OCI-LY3 (cell line): Measurements from ENCODE around the gene BUD13.

ENCODE experiments used
- H2AFZ ChIP-seq: fragments of 200-600, 300-600 bp; shearing (Covaris generic); 2 replicates; pipeline ENCODE4 v1.6.0; 2014; ENCODE audit warnings: antibody characterized with exemption, low read depth, low read length
- H3K27ac ChIP-seq: fragments of 200-600, 300-600 bp; sonication (generic); 2 replicates; pipeline ENCODE4 v1.5.1; 2014; ENCODE audit warnings: mild to moderate bottlenecking, low read length, moderate library complexity, mixed read lengths
- H3K27me3 ChIP-seq: fragments of 200-600, 300-600 bp; sonication (generic); 2 replicates; pipeline ENCODE4 v1.6.1; 2014; ENCODE audit warnings: low read depth, low read length, mixed read lengths
- H3K36me3 ChIP-seq: fragments of 200-600, 300-600 bp; sonication (generic); replicated peaks from 2 replicates; pipeline ENCODE3; 2014; ENCODE audit warnings: low read depth, low read length, mixed read lengths
- H3K4me1 ChIP-seq: fragments of 300-600, 200-600 bp; sonication (generic); 2 replicates; pipeline ENCODE4 v1.6.1; 2014; ENCODE audit warnings: low read length, mixed read lengths
- H3K4me2 ChIP-seq: fragments of 200-600, 300-600 bp; sonication (generic); 2 replicates; pipeline ENCODE4 v1.6.1; 2014; ENCODE audit warnings: low read length, mixed read lengths
- H3K4me3 ChIP-seq: fragments of 300-600, 200-600 bp; sonication (generic); 2 replicates; pipeline ENCODE4 v1.5.1; 2014; ENCODE audit warnings: antibody characterized with exemption, mild to moderate bottlenecking, low read length, moderate library complexity
- H3K79me2 ChIP-seq: fragments of 300-600, 200-600 bp; shearing (Covaris generic); 2 replicates; pipeline ENCODE4 v1.6.1; 2014; ENCODE audit warnings: mild to moderate bottlenecking, low read length, mixed read lengths
- H3K9ac ChIP-seq: fragments of 300-600, 200-600 bp; shearing (Covaris generic); 2 replicates; pipeline ENCODE4 v1.6.0; 2014; ENCODE audit warnings: mild to moderate bottlenecking, low read length, moderate library complexity
- H3K9me3 ChIP-seq: fragments of 200-600, 300-600 bp; shearing (Covaris generic); 2 replicates; pipeline ENCODE4 v1.6.1; 2014; ENCODE audit warnings: low read length, mixed read lengths; ENCODE audit not compliant: insufficient read depth
- H4K20me1 ChIP-seq: fragments of 200-600, 300-600 bp; sonication (generic); 2 replicates; pipeline ENCODE4 v1.6.1; 2016; ENCODE audit warnings: low read length, mixed read lengths; ENCODE audit not compliant: insufficient read depth
- CTCF ChIP-seq: fragments of 200-600, 300-600 bp; sonication (generic); IDR thresholded peaks from 2 replicates; pipeline ENCODE4 v1.5.1; 2014; ENCODE audit warnings: antibody characterized with exemption, low read length, low read depth
- EZH2phosphoT487 ChIP-seq: fragments of 200-600 bp; shearing (Covaris generic); IDR thresholded peaks from 2 replicates; pipeline ENCODE4 v1.6.1; 2018; ENCODE audit warnings: antibody characterized with exemption, mixed run types, low read depth

BUD13 gene

GRCh38 chr11:116787436-116787785 lies 14.6 kb upstream of the BUD13 start:
- Histone ChIP-seq H3K27ac (no peak overlapping the region), H3K9ac (peak overlapping the region; percentile 77), H3K27me3 (no peaks in the 10 kb centered on the region), H3K4me2 (peak overlapping the region; percentile 86), H3K79me2 (peaks cover 13% of the 10 kb centered on the region), H3K4me3 (peak overlapping the region; percentile 84), H3K4me1 (peaks cover 14% of the 10 kb centered on the region), H3K9me3 (no peaks in the 10 kb centered on the region), H3K36me3 (peaks cover 32% of the 10 kb centered on the region), H4K20me1 (no peaks in the 10 kb centered on the region), H2AFZ (peak overlapping the region; percentile 79; the same call in 1 of the 2 replicates)
- no peak for TF ChIP-seq EZH2phosphoT487
- no peak for TF ChIP-seq CTCF

GRCh38 chr11:116786966-116787365 lies 14.2 kb upstream of the BUD13 start:
- Histone ChIP-seq H3K9ac (peak overlapping the region; percentile 77), H3K4me2 (peak overlapping the region; percentile 86), H2AFZ (no peak overlapping the region), H3K36me3 (peaks cover 37% of the 10 kb centered on the region), H3K4me1 (peaks cover 14% of the 10 kb centered on the region), H3K79me2 (peaks cover 13% of the 10 kb centered on the region), H4K20me1 (no peaks in the 10 kb centered on the region), H3K9me3 (no peaks in the 10 kb centered on the region), H3K27ac (no peak overlapping the region), H3K27me3 (no peaks in the 10 kb centered on the region), H3K4me3 (peak overlapping the region; percentile 84)
- no peak for TF ChIP-seq EZH2phosphoT487
- TF ChIP-seq CTCF = no peak

- Histone ChIP-seq H3K4me3 (no peak overlapping the region), H3K4me2 (peak overlapping the region; percentile 86; the same call in 1 of the 2 replicates), H3K36me3 (peaks cover 40% of the 10 kb centered on the region), H3K9ac (no peak overlapping the region), H4K20me1 (no peaks in the 10 kb centered on the region), H2AFZ (no peak overlapping the region), H3K27ac (no peak overlapping the region), H3K27me3 (no peaks in the 10 kb centered on the region), H3K79me2 (peaks cover 13% of the 10 kb centered on the region), H3K4me1 (peaks cover 10% of the 10 kb centered on the region), H3K9me3 (no peaks in the 10 kb centered on the region)
- TF ChIP-seq EZH2phosphoT487 = no peak
- TF ChIP-seq CTCF = no peak
These were observed 13.5 kb upstream of the BUD13 start for GRCh38 chr11:116786326-116786725.

DNA sequence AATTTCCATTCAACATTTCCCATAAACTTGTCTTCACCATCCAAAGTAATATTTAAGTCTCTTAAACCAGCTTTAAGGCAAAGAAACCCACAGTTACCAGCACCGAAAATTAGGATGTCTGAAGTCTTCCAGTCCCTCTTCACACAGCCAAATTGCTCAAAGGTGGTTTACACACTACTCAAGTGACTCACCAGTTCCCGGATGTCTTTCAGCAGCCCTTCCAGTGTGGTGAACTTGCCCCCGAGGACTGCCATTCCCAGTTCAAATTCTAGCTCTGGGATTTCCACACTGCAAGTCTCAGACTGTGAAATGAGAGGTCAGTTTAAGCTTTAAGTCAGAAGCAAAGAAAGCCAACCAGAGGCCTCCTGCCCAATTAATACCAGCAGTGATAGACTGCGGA lies 9.9 kb upstream of the BUD13 start:
- peaks cover 12% of the 10 kb centered on the region for H3K79me2 ChIP-seq
- no peak overlapping the region for H3K9ac ChIP-seq
- H3K9me3 ChIP-seq = no peaks in the 10 kb centered on the region
- H3K4me2 ChIP-seq = no peak overlapping the region
- no peak overlapping the region for H2AFZ ChIP-seq
- H3K4me3 ChIP-seq = no peak overlapping the region
- no peaks in the 10 kb centered on the region for H3K27me3 ChIP-seq
- H3K36me3 ChIP-seq = peaks cover 71% of the 10 kb centered on the region
- H3K27ac ChIP-seq = no peak overlapping the region
- H4K20me1 ChIP-seq = no peaks in the 10 kb centered on the region
- H3K4me1 ChIP-seq = peaks cover 5% of the 10 kb centered on the region
- TF ChIP-seq EZH2phosphoT487 (no peak), CTCF (no peak)
